ENCODE results near the gene CDR2. TPM values are rescaled to one million over a fixed set of nuclear protein-coding genes. Genes with fewer than 3 reads are reported as not detected.

CDR2 gene
- total and polyA plus RNA-seq, 7 donors: 2.2 to 11.9 (median 4.5) TPM

DNA sequence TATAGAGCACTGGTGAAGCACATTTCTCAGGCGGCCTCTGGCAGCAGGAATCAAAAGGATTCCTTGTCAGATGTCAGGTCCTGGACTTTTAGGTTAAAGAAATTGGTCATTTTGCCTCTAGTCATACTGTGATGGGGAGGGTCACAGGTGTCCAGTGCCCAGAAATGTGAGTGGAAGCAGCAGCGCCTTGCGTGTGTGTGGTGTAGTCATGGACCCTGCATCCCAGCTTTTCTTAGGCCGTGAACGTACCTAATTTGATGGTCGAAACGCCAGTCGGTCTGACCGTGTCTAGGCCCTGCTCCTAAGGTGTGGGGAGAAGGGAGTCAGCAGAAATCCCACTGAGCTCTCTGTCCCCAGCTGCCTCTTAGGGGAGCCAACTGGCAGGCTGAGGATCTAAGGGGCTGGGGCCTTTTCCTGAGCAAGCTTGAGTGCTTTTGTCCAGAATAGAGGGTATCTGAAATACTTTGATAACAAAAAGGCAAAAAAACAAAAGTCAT lies 45.2 kb downstream of the CDR2 start:
- intact Hi-C loops (cut with DNase I): loop anchor here in 1 of 2 donors (10.0 kb wide), 1 partner anchor 96 kb away; no protein-coding TSS in a partner anchor
- Histone ChIP-seq H3K36me3 (ENCODE audit: insufficient read depth in 1 of 2, low read depth in 1 of 2) (peaks cover 17 to 98% of the 10 kb centered on the region in 2 donors), H3K4me1 (no peaks in the 10 kb centered on the region), H3K27ac (no peak overlapping the region), H3K4me3 (no peak overlapping the region), H3K27me3 (ENCODE audit: insufficient read depth in 3 of 3, low read length in 2 of 3) (no peaks in the 10 kb centered on the region), H3K9me3 (no peaks in the 10 kb centered on the region)
- DNase-seq (no peak), ATAC-seq (no peak)
- WGBS, 3 donors: 93 to 94% (median 94%) methylated on average over 9 of the region's 9 CpGs
- TF ChIP-seq, protein P1, sequence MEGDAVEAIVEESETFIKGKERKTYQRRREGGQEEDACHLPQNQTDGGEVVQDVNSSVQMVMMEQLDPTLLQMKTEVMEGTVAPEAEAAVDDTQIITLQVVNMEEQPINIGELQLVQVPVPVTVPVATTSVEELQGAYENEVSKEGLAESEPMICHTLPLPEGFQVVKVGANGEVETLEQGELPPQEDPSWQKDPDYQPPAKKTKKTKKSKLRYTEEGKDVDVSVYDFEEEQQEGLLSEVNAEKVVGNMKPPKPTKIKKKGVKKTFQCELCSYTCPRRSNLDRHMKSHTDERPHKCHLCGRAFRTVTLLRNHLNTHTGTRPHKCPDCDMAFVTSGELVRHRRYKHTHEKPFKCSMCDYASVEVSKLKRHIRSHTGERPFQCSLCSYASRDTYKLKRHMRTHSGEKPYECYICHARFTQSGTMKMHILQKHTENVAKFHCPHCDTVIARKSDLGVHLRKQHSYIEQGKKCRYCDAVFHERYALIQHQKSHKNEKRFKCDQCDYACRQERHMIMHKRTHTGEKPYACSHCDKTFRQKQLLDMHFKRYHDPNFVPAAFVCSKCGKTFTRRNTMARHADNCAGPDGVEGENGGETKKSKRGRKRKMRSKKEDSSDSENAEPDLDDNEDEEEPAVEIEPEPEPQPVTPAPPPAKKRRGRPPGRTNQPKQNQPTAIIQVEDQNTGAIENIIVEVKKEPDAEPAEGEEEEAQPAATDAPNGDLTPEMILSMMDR (IDR thresholded peaks at IDR 0.05): no peak

DNA sequence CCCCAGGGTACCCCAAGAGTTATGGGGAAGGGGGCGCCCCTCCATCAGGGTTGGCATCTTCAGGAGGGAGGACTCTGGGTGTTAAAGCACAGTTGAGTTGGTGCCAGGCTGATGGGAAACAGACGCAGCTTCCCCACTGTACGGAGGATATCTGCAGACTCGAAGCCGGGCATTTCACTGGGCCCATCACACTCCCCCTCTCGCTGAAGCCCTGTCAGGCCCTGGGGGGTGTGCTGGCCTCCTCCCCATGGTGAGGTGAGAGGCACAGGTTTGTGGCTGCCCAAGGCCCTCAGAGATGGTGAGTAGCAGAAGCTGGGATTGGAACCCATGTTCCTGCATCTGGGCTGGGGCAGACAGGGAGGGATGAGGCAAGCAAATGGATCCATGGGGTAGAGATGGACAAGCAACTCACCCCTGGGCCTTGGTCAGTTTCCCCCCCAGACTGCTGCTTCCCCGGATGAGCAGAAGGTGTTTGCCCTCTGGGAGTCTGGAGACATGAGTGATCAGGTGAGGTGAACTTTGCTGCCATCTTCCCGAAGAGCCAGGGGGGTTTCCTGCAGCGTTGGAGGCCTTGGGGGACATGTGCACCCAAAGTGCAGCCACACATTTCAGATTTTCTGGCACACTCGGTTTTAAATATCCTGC lies 46.2 kb downstream of the CDR2 start:
- ATAC-seq (no peak), DNase-seq (no peak)
- Histone ChIP-seq H3K27me3 (ENCODE audit: insufficient read depth in 3 of 3, low read length in 2 of 3) (no peaks in the 10 kb centered on the region), H3K9me3 (no peaks in the 10 kb centered on the region), H3K4me1 (no peaks in the 10 kb centered on the region), H3K27ac (no peak overlapping the region), H3K36me3 (ENCODE audit: insufficient read depth in 1 of 2, low read depth in 1 of 2) (peaks cover 12 to 98% of the 10 kb centered on the region in 2 donors), H3K4me3 (no peak overlapping the region)
- TF ChIP-seq, protein P1 (IDR thresholded peaks at IDR 0.05): no peak
- intact Hi-C loops (cut with DNase I): loop anchor here in 1 of 2 donors (10.0 kb wide), 1 partner anchor 97 kb away; no protein-coding TSS in a partner anchor
- WGBS, 3 donors: 88 to 91% (median 90%) methylated on average over 10 of the region's 10 CpGs

DNA sequence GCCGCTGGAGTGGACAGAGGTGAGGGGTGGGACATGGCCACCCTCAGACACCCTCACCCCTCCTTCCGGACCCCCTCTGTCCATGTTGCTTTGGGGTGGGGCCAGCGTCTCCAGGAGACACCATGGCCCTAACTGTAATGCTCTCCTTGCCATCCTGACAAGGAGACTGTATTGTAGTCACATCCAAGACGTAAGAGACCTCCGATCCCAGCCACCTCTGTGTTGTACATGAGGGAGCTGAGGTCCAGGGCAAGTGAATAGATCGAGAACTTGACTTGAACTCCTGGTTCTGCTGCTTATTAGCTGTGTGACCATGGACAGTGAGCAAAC lies 47.0 kb downstream of the CDR2 start:
- intact Hi-C loops (cut with DNase I): loop anchor here in 1 of 2 donors (10.0 kb wide), 1 partner anchor 97 kb away; no protein-coding TSS in a partner anchor
- H3K36me3 ChIP-seq (ENCODE audit: insufficient read depth in 1 of 2, low read depth in 1 of 2): peaks cover 11 to 96% of the 10 kb centered on the region in 2 donors
- H3K27me3 ChIP-seq (ENCODE audit: insufficient read depth in 3 of 3, low read length in 2 of 3): no peaks in the 10 kb centered on the region
- TF ChIP-seq, protein P1 (IDR thresholded peaks at IDR 0.05): no peak
- WGBS, 3 donors: 90 to 97% (median 96%) methylated on average over 6 of the region's 6 CpGs
- DNase-seq (no peak), ATAC-seq (no peak)
- no peaks in the 10 kb centered on the region for H3K4me1 ChIP-seq
- no peaks in the 10 kb centered on the region for H3K9me3 ChIP-seq
- H3K4me3 ChIP-seq: no peak overlapping the region
- H3K27ac ChIP-seq: no peak overlapping the region

DNA sequence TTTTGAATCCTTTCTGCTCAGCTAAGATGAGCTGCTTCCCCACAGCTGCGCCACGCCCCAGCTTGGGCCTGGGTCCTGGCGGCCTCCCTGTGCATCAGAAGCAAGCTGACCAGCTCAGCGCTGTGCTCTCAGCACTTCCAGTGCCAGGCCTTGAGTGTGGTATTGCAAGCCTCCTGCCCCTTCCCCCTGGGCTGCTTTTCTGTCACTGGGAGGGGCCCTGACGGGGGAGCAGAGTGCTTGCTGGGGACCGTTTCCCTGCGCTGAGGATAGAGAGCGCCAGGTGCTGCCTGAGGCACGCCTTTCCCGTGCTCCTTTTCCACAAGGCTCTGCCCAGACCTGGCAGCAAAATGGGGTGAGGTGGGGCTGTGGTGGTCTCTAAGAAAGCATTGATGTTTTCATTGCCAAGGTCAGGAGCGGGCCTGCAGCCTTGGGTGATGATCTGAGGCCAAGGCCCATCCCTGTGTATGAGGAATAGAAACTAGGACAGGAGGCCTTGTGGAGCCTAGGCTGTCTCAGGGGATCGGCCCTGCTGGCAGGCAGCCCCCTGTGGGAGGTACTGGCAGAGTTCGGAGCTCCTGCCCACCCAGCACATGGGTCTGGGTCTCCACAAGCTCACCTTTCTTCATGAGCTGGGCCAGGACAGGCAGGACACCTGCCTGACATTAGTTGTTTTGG lies 47.5 kb downstream of the CDR2 start:
- Histone ChIP-seq H3K36me3 (ENCODE audit: insufficient read depth in 1 of 2, low read depth in 1 of 2) (peaks cover 7 to 93% of the 10 kb centered on the region in 2 donors), H3K27ac (no peak overlapping the region), H3K9me3 (no peaks in the 10 kb centered on the region), H3K27me3 (ENCODE audit: insufficient read depth in 3 of 3, low read length in 2 of 3) (no peaks in the 10 kb centered on the region), H3K4me3 (no peak overlapping the region), H3K4me1 (no peaks in the 10 kb centered on the region)
- no peak for ATAC-seq
- no peak for DNase-seq
- WGBS, 3 donors: 88 to 93% (median 89%) methylated on average over 12 to 13 of the region's 13 CpGs
- TF ChIP-seq, protein P1 (IDR thresholded peaks at IDR 0.05): no peak
- intact Hi-C loops (cut with DNase I): loop anchor here in 1 of 2 donors (10.0 kb wide), 1 partner anchor 98 kb away; no protein-coding TSS in a partner anchor
